Measurements from ENCODE around the gene TSPAN8. TPM values are rescaled to one million over a fixed set of nuclear protein-coding genes. Genes with fewer than 3 reads are reported as not detected.
"Not testable (repeated sequence)": the region's sequence is repeated elsewhere in the genome, so short reads cannot be mapped to it uniquely, and the experiment has no call there.

TSPAN8 gene
- total RNA-seq, 1 donor from 2014 or later = 2.9 TPM

DNA sequence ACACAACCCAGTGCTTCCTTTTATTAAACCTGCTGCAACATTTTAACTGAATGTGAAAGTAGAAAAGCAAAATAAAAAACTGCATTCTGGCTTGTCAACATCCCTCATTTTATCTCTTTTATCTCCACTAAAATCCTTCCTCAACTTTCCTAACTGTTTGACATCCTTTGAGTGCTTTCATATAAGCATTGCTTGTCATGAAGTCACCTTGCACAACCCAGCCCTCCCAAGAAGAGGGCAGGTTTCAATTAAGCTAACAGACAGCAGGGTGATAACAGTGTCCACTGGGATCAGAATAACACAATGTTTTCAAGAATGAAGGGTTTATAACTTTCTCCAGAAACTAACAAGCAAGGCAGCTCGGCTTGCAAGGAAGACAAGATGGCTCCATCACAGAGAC is 16.3 kb upstream of the TSPAN8 start:
- TF ChIP-seq, protein P1, sequence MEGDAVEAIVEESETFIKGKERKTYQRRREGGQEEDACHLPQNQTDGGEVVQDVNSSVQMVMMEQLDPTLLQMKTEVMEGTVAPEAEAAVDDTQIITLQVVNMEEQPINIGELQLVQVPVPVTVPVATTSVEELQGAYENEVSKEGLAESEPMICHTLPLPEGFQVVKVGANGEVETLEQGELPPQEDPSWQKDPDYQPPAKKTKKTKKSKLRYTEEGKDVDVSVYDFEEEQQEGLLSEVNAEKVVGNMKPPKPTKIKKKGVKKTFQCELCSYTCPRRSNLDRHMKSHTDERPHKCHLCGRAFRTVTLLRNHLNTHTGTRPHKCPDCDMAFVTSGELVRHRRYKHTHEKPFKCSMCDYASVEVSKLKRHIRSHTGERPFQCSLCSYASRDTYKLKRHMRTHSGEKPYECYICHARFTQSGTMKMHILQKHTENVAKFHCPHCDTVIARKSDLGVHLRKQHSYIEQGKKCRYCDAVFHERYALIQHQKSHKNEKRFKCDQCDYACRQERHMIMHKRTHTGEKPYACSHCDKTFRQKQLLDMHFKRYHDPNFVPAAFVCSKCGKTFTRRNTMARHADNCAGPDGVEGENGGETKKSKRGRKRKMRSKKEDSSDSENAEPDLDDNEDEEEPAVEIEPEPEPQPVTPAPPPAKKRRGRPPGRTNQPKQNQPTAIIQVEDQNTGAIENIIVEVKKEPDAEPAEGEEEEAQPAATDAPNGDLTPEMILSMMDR (IDR thresholded peaks at IDR 0.05) = no peak
- no peak for TF ChIP-seq POLR2A (IDR thresholded peaks at IDR 0.05)
- no peak for TF ChIP-seq POLR2AphosphoS5 (IDR thresholded peaks at IDR 0.05; ENCODE audit: insufficient read depth in 1 of 2, low read depth in 1 of 2)
- Histone ChIP-seq H3K36me3 (no peaks in the 10 kb centered on the region), H3K27ac (no peak overlapping the region), H3K4me1 (no peaks in the 10 kb centered on the region), H3K27me3 (no peaks in the 10 kb centered on the region), H3K4me3 (no peak overlapping the region), H3K9me3 (no peaks in the 10 kb centered on the region)
- intact Hi-C loops (cut with DNase I) = no loop called here
- no peak for DNase-seq (ENCODE audit: extremely low spot score in 2 of 2)

DNA sequence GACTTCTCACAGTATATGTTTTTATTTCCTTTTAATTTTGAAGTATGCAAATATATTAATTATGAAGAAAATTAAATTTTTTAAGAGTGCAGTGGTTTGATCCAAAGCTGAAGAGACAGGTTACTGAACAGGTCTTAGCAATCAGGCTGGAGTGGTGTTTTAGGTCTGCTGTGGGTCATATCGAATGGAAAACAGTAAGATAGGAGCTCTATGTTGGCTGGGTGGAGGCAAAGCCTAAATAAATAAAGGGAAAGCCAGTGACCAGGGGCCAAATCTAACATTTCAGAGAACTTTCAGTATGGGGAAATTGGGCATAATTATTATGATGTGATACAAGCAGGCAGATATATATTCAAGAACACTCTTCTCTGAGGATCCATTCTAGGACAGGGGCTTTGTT is 12.7 kb upstream of the TSPAN8 start:
- intact Hi-C loops (cut with DNase I) = no loop called here
- H3K36me3 ChIP-seq = no peaks in the 10 kb centered on the region
- H3K27ac ChIP-seq = no peak overlapping the region
- no peak overlapping the region for H3K4me3 ChIP-seq
- H3K27me3 ChIP-seq = no peaks in the 10 kb centered on the region
- TF ChIP-seq POLR2A (IDR thresholded peaks at IDR 0.05) (no peak), POLR2AphosphoS5 (IDR thresholded peaks at IDR 0.05; ENCODE audit: insufficient read depth in 1 of 2, low read depth in 1 of 2) (no peak)
- TF ChIP-seq, protein P1 (IDR thresholded peaks at IDR 0.05) = no peak
- DNase-seq (ENCODE audit: extremely low spot score in 2 of 2) = no peak
- H3K4me1 ChIP-seq = no peaks in the 10 kb centered on the region
- H3K9me3 ChIP-seq = no peaks in the 10 kb centered on the region

DNA sequence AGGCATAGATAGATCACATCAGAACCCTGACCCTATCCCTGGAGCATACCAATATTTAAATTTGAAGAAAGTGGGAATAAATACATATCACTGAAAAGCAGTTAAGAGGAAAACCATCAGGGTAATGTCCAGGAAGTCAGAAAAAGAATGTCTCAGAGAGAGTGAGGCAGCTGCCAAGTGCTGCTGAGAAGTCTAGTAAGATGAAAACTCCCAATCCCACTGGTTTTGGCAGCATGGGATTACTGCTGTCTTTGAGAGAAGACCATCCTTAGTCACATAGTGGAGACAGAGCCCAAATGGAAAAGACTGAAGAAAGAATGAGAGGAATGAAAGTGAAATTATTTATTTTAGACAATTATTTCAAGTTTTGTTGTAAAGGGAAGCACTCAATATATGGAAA is 11.5 kb upstream of the TSPAN8 start:
- TF ChIP-seq POLR2AphosphoS5 (IDR thresholded peaks at IDR 0.05; ENCODE audit: insufficient read depth in 1 of 2, low read depth in 1 of 2) (no peak), POLR2A (IDR thresholded peaks at IDR 0.05) (no peak)
- TF ChIP-seq, protein P1 (IDR thresholded peaks at IDR 0.05) = no peak
- no peak overlapping the region for H3K27ac ChIP-seq
- no peak for DNase-seq (ENCODE audit: extremely low spot score in 2 of 2)
- H3K9me3 ChIP-seq = no peaks in the 10 kb centered on the region
- no peaks in the 10 kb centered on the region for H3K4me1 ChIP-seq
- intact Hi-C loops (cut with DNase I) = no loop called here
- H3K27me3 ChIP-seq = no peaks in the 10 kb centered on the region
- H3K4me3 ChIP-seq = no peak overlapping the region
- no peaks in the 10 kb centered on the region for H3K36me3 ChIP-seq

DNA sequence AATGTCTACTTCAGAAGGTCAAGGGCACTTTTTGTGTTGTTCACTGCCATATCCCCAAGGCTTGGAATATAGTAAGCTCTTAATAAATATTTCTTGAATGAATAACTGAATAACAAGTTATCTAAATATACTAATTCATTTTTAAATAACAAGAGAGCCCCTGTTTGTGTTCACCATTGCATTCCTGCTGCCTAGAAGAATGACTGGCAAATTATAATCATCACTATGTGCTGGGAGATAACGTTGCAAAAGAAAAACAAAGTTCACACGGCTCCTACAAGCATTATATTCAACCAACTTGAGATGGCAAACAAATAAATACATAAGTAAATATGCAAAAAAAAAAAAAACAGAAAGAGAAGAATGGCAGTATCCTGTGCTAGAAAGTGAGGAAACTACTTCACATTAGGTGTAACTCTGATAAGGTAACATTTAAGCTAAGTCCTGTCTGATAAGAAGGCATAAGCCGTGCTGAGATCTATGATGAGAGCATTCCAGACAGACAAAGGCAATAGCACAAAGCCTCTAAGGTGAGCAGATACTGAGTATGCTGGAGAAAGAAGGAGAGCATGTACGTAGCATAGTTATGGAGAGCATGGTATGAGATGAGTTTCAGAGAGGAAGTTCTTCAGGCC is 9.2 kb upstream of the TSPAN8 start:
- intact Hi-C loops (cut with DNase I) = no loop called here
- no peaks in the 10 kb centered on the region for H3K4me1 ChIP-seq
- no peak for DNase-seq (ENCODE audit: extremely low spot score in 2 of 2)

DNA sequence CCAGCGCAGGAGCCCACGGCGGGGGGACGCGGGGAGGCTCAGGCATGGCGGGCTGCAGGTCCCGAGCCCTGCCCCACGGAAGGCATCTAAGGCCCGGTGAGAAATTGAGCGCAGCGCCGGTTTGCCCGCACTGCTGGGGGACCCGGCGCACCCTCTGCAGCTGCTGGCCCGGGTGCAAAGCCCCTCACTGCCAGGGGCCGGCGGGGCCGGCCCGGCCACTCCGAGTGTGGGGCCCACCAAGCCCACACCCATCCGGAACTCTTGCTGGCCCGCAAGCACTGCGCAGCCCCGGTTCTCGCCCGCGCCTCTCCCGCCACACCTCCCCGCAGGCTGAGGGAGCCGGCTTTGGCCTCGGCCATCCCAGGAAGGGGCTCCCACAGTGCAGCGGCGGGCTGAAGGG is 8.5 kb upstream of the TSPAN8 start:
- Histone ChIP-seq H3K4me1 (no peaks in the 10 kb centered on the region), H3K9me3 (no peaks in the 10 kb centered on the region), H3K27me3 (no peaks in the 10 kb centered on the region), H3K36me3 (no peaks in the 10 kb centered on the region), H3K27ac (no peak overlapping the region), H3K4me3 (no peak overlapping the region)
- no peak for DNase-seq (ENCODE audit: extremely low spot score in 2 of 2)
- no peak for TF ChIP-seq POLR2A (IDR thresholded peaks at IDR 0.05)
- TF ChIP-seq, protein P1 (IDR thresholded peaks at IDR 0.05) = no peak
- TF ChIP-seq POLR2AphosphoS5 (IDR thresholded peaks at IDR 0.05; ENCODE audit: insufficient read depth in 1 of 2, low read depth in 1 of 2) = no peak
- intact Hi-C loops (cut with DNase I) = no loop called here

More for the DNA sequence above, 9.2 kb upstream of the TSPAN8 start:
- no peaks in the 10 kb centered on the region for H3K9me3 ChIP-seq
- H3K36me3 ChIP-seq = no peaks in the 10 kb centered on the region
- H3K27me3 ChIP-seq = no peaks in the 10 kb centered on the region
- no peak overlapping the region for H3K4me3 ChIP-seq
- no peak overlapping the region for H3K27ac ChIP-seq
- TF ChIP-seq, protein P1 (IDR thresholded peaks at IDR 0.05) = no peak
- TF ChIP-seq POLR2AphosphoS5 (IDR thresholded peaks at IDR 0.05; ENCODE audit: insufficient read depth in 1 of 2, low read depth in 1 of 2) (no peak), POLR2A (IDR thresholded peaks at IDR 0.05) (no peak)

DNA sequence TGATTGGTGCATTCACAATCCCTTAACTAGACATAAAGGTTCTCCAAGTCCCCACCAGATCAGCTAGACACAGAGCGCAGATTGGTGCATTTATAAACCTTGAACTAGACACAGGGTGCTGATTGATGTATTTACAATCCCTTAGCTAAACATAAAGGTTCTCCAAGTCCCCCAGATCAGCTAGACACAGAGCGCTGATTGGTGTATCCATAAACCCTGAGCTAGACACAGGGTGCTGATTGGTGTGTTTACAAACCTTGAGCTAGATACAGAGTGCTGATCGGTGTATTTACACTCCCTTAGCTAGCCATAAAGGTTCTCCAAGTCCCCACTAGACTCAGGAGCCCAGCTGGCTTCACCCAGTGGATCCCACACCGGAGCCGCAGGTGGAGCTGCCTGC is 8.0 kb upstream of the TSPAN8 start:
- intact Hi-C loops (cut with DNase I); H3K4me1 ChIP-seq; H3K9me3 ChIP-seq; H3K27me3 ChIP-seq; H3K4me3 ChIP-seq; H3K27ac ChIP-seq; DNase-seq (ENCODE audit: extremely low spot score in 2 of 2); H3K36me3 ChIP-seq: not testable (repeated sequence)
